D721Med (cell line): ENCODE results near the gene RTEL1.
"Not testable (repeated sequence)": the region's sequence is repeated elsewhere in the genome, so short reads cannot be mapped to it uniquely, and the experiment has no call there.

Experiments used
- DNase-seq: peaks from one replicate; pipeline ENCODE4 v3.0.0; 2011; ENCODE audit warnings: low spot score; ENCODE audit not compliant: insufficient read length
- FAIRE-seq: peaks from 2 replicates; lab custom pipeline; 2011; peaks lifted over from hg19 to GRCh38; lab: Jason Lieb, UNC
- TF ChIP-seq, protein P1 (sequence below): IDR thresholded peaks from 2 replicates; pipeline ENCODE4 v1.5.1; 2012; ENCODE audit warnings: mild to moderate bottlenecking, control low read depth; ENCODE audit not compliant: insufficient read depth; ENCODE audit errors: missing control alignments

Gene RTEL1

DNA sequence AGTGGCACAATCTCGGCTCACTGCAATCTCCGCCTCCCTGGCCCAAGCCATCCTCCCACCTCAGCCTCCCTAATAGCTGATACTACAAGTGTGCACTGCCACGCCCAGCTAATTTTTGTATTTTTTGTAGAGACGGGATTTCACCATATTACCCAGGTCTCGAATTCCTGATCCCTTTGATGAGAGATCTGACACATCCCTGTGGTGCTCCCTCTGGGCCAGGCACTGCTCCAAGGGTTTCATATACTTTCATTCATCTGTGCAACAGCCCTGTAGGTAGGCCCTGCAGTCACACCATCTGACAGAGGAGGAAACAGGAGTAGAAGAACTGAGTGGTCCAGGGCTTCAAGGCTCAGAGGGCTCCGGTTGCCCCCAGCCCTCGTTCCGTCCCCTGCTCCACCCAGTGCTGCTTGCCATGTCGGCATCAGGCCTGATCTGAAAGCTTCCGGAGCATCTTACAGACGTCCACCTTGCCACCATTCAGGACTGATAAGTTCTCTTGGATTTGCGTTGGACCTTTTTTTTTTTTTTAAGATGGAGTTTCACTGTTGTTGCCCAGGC is 53.1 kb downstream of the RTEL1 start:
- TF ChIP-seq, protein P1, sequence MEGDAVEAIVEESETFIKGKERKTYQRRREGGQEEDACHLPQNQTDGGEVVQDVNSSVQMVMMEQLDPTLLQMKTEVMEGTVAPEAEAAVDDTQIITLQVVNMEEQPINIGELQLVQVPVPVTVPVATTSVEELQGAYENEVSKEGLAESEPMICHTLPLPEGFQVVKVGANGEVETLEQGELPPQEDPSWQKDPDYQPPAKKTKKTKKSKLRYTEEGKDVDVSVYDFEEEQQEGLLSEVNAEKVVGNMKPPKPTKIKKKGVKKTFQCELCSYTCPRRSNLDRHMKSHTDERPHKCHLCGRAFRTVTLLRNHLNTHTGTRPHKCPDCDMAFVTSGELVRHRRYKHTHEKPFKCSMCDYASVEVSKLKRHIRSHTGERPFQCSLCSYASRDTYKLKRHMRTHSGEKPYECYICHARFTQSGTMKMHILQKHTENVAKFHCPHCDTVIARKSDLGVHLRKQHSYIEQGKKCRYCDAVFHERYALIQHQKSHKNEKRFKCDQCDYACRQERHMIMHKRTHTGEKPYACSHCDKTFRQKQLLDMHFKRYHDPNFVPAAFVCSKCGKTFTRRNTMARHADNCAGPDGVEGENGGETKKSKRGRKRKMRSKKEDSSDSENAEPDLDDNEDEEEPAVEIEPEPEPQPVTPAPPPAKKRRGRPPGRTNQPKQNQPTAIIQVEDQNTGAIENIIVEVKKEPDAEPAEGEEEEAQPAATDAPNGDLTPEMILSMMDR: no peak
- DNase-seq (no peak), FAIRE-seq (no peak)

DNA sequence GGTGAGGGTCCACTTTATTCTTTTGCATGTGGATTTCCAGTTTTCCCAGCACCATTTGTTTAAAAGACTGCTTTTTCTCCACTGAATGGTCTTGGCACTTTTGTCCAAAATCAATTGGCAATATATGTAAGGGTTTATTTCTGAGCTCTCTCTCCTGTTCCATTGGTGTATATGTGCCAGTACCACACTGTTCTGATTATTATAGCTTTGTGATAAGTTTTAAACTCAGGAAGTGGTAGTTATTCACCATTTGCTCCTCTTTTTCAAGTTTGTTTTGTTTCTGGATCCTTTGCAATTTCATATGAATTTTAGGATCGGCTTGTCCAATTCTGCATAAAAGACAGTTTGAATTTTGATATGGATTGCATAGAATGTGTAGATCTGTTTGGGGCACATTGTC is 54.1 kb downstream of the RTEL1 start:
- DNase-seq (no peak), FAIRE-seq (no peak)
- TF ChIP-seq, protein P1: no peak

DNA sequence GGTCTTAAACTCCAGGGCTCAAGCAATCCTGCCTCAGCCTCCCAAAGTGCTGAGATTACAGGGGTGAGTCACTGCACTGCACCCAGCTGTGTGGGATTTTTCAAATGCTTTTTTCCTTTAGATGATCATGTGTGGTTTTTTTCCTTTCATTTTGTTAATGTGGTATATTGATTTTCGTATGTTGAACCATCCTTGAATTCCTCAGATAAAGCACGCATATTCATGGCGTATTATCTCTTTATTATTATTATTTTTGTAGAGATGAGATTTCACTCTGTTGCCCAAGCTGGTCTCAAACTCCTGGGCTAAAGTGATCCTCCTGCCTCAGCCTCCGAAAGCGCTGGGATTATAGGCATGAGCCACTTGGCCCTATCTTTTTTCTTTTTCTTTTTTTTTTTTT is 56.7 kb downstream of the RTEL1 start:
- FAIRE-seq (no peak), DNase-seq (no peak)
- TF ChIP-seq, protein P1: no peak

DNA sequence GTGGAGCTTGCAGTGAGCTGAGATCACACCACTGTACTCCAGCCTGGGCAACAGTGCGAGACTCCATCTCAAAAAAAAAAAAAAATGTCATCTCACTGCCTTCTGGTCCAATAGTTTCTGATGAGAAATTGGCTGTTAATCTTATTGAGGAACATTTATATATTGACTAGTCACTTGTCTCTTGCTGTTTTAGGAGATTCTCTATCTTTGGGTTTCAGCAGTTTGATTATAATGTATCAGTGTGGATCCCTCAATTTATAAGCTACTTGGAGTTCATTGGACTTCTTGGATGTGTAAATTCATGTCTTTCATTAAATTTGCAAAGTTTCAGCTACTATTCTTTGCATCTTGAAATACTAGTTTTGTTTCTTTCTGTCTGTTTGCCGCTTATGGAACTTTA is 60.9 kb downstream of the RTEL1 start:
- TF ChIP-seq, protein P1: no peak
- FAIRE-seq (no peak), DNase-seq (no peak)

DNA sequence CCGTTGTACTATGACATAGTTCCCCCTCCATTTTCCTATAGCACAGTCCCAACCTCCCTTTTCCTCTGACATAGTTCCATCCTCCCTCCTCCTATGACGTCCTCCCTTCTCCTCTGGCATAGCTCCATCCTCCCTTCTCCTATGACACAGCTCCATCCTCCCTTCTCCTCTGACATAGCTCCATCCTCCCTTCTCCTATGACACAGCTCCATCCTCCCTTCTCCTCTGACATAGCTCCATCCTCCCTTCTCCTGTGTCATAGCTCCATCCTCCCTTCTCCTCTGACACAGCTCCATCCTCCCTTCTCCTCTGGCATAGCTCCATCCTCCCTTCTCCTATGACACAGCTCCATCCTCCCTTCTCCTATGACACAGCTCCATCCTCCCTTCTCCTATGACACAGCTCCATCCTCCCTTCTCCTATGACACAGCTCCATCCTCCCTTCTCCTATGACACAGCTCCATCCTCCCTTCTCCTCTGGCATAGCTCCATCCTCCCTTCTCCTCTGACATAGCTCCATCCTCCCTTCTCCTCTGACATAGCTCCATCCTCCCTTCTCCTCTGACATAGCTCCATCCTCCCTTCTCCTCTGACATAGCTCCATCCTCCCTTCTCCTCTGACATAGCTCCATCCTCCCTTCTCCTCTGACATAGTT is 65.0 kb downstream of the RTEL1 start:
- DNase-seq, FAIRE-seq: not testable (repeated sequence)

DNA sequence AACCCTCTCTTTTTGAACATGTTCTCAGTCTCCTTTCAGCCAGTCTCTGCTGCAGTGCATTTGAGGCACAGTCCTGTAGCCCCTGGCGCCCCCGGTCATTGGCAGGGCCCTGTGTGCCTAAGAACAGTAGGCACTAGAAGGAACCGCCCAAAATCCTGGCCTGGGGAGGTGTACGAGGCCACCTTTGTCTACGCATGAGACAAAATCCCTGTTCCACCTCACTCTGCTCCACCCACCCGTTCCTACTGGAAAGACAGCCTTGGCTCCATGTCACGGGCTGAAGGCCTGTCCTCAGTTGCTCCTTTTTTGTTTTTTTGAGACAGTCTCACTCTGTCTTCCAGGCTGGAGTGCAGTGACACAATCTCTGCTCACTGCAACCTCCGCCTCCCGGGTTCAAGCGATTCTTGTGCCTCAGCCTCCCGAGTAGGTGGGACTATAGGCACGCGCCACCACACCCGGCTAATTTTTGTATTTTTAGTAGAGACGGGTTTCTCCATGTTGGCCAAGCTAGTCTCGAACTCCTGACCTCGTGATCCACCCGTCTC is 72.1 kb downstream of the RTEL1 start:
- not testable (repeated sequence) for DNase-seq, FAIRE-seq

DNA sequence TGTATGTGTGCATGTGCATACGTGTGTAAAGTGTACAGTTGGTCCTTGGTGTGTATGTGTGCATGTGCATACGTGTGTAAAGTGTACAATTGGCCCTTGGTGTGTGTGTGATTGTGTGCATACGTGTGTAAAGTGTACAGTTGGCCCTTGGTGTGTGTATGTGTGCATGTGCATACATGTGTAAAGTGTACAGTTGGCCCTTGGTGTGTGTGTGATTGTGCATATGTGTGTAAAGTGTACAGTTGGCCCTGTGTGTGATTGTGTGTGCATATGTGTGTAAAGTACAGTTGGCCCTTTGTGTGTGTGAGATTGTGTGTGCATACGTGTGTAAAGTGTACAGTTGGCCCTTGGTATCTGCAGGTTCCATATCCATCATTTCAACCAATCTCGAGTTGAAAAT is 73.3 kb downstream of the RTEL1 start:
- no peak for DNase-seq
- TF ChIP-seq, protein P1: no peak
- no peak for FAIRE-seq
